H1 (cell line): ENCODE measurements around the gene OSBP. TPM values are rescaled to one million over a fixed set of nuclear protein-coding genes. Genes with fewer than 3 reads are reported as not detected.

Source experiments
- CTCF ChIA-PET: fragments of 300-600 bp; sonication (Branson Sonifier 250); formaldehyde crosslinking; loops from one replicate; lab custom pipeline; 2021; ENCODE audit not compliant: partially characterized antibody; lab: Charles Lee
- POLR2A ChIA-PET: fragments of 300-600 bp; sonication (Branson Sonifier 250); formaldehyde crosslinking; loops from one replicate; lab custom pipeline; 2021; ENCODE audit warnings: inconsistent platforms; ENCODE audit not compliant: partially characterized antibody; lab: Charles Lee
- DNase-seq, 2 experiments: peaks; one replicate each; pipeline versions ENCODE4 v3.0.0 to v3.0.0-alpha.2; 2010 to 2022; ENCODE audit warnings: low spot score in 2 of 2, low read depth in 1 of 2, mixed read lengths in 1 of 2
- FAIRE-seq: peaks from 2 replicates; lab custom pipeline; 2011; peaks lifted over from hg19 to GRCh38; lab: Jason Lieb, UNC
- H2AFZ ChIP-seq: 2 replicates; pipeline ENCODE4 v1.8.1; 2012; ENCODE audit warnings: low read length, inconsistent platforms
- H2AK5ac ChIP-seq: 2 replicates; pipeline ENCODE4 v1.6.1; 2013; ENCODE audit warnings: low read depth, low read length
- H2BK120ac ChIP-seq: replicated peaks from 2 replicates; pipeline ENCODE3; 2013; ENCODE audit warnings: low read depth, low read length, inconsistent platforms
- H2BK12ac ChIP-seq: 2 replicates; pipeline ENCODE4 v1.6.1; 2013; ENCODE audit warnings: low read depth, low read length
- H2BK15ac ChIP-seq: 2 replicates; pipeline ENCODE4 v1.6.1; 2013; ENCODE audit warnings: low read length
- H2BK20ac ChIP-seq: 2 replicates; pipeline ENCODE4 v1.6.1; 2013; ENCODE audit warnings: low read length
- H2BK5ac ChIP-seq: 2 replicates; pipeline ENCODE4 v1.6.1; 2013; ENCODE audit warnings: low read depth, low read length
- H3K14ac ChIP-seq: 2 replicates; pipeline ENCODE4 v1.6.1; 2013; ENCODE audit warnings: inconsistent platforms; ENCODE audit not compliant: insufficient read length
- H3K18ac ChIP-seq: 2 replicates; pipeline ENCODE4 v1.6.1; 2013; ENCODE audit warnings: low read length; ENCODE audit errors: extremely low read depth
- H3K23ac ChIP-seq: 2 replicates; pipeline ENCODE4 v1.6.1; 2013; ENCODE audit warnings: inconsistent platforms; ENCODE audit not compliant: insufficient read length
- H3K23me2 ChIP-seq: 2 replicates; pipeline ENCODE4 v1.6.1; 2013; ENCODE audit warnings: low read depth, low read length
- H3K27ac ChIP-seq: 2 replicates; pipeline ENCODE4 v1.6.1; 2011; ENCODE audit warnings: low read depth, low read length, inconsistent platforms
- H3K27me3 ChIP-seq, 4 experiments: replicated peaks in 1 of 4; 1 replicate in 1 of 4; 2 replicates in 3 of 4; pipeline versions ENCODE4 v1.6.1 to v1.8.1; 2011 to 2013; ENCODE audit warnings: low read length in 3 of 4, mild to moderate bottlenecking in 3 of 4, inconsistent platforms in 2 of 4, mixed read lengths in 2 of 4, moderate library complexity in 1 of 4; ENCODE audit not compliant: control insufficient read depth in 3 of 4, insufficient read depth in 3 of 4; ENCODE audit errors: extremely low read depth in 1 of 4
- H3K36me3 ChIP-seq, 4 experiments: 2 replicates each; pipeline versions ENCODE4 v1.6.1 to v1.8.1; 2011 to 2013; ENCODE audit warnings: mild to moderate bottlenecking in 4 of 4, low read length in 3 of 4, moderate library complexity in 2 of 4, control low read depth in 1 of 4, inconsistent platforms in 1 of 4; ENCODE audit not compliant: insufficient read depth in 4 of 4, control insufficient read depth in 2 of 4
- H3K4ac ChIP-seq: replicated peaks from 2 replicates; pipeline ENCODE3; 2013; ENCODE audit warnings: low read length, low read depth, mixed read lengths, inconsistent platforms; ENCODE audit not compliant: insufficient read length
- H3K4me1 ChIP-seq, 4 experiments: replicated peaks in 1 of 4; 1 replicate in 1 of 4; 2 replicates in 3 of 4; pipeline versions ENCODE4 v1.6.1 to v1.8.1; 2011 to 2013; ENCODE audit warnings: low read length in 3 of 4, inconsistent platforms in 2 of 4, mixed read lengths in 1 of 4; ENCODE audit not compliant: insufficient read depth in 4 of 4, control insufficient read depth in 3 of 4
- H3K4me2 ChIP-seq, 2 experiments: 2 replicates each; pipeline versions ENCODE4 v1.6.1 to v1.8.1; 2011 to 2013; ENCODE audit warnings: low read depth in 2 of 2, low read length in 2 of 2, control low read depth in 1 of 2, inconsistent platforms in 1 of 2, mild to moderate bottlenecking in 1 of 2; ENCODE audit not compliant: insufficient read depth in 1 of 2
- H3K4me3 ChIP-seq, 4 experiments: fragments of 200-600, 300-600 bp in 1 of 4; sonication (generic), shearing (Covaris generic), sonication (Bioruptor Twin) in 1 of 4; 2 replicates each; pipeline versions ENCODE4 v1.5.1 to v1.8.1; 2011 to 2016; ENCODE audit warnings: low read length in 4 of 4, low read depth in 3 of 4, control low read depth in 2 of 4, inconsistent platforms in 2 of 4, mild to moderate bottlenecking in 2 of 4, mixed read lengths in 1 of 4, moderate library complexity in 1 of 4; ENCODE audit not compliant: insufficient read depth in 2 of 4; ENCODE audit errors: extremely low read depth in 1 of 4
- H3K56ac ChIP-seq: replicated peaks from 2 replicates; pipeline ENCODE3; 2013; ENCODE audit warnings: low read depth, mild to moderate bottlenecking, mixed read lengths, low read length, inconsistent platforms; ENCODE audit not compliant: insufficient read length
- H3K79me1 ChIP-seq: 2 replicates; pipeline ENCODE4 v1.6.1; 2013; ENCODE audit warnings: low read depth, low read length, control low read depth
- H3K79me2 ChIP-seq, 2 experiments: 2 replicates each; pipeline versions ENCODE4 v1.6.1 to v1.8.1; 2012 to 2013; ENCODE audit warnings: low read length in 2 of 2, mild to moderate bottlenecking in 2 of 2, inconsistent platforms in 1 of 2; ENCODE audit not compliant: insufficient read depth in 2 of 2, control insufficient read depth in 1 of 2
- H3K9ac ChIP-seq, 4 experiments: replicated peaks in 1 of 4; 1 replicate in 1 of 4; 2 replicates in 3 of 4; pipeline versions ENCODE4 v1.6.1 to v1.8.1; 2011 to 2013; ENCODE audit warnings: low read depth in 3 of 4, low read length in 3 of 4, control low read depth in 2 of 4, mild to moderate bottlenecking in 2 of 4, moderate library complexity in 2 of 4, inconsistent platforms in 1 of 4; ENCODE audit errors: extremely low read depth in 1 of 4
- H3K9me3 ChIP-seq, 2 experiments: 2 replicates each; pipeline versions ENCODE4 v1.6.1 to v1.8.1; 2012 to 2013; ENCODE audit warnings: mild to moderate bottlenecking in 2 of 2, moderate library complexity in 2 of 2, control low read depth in 1 of 2, inconsistent platforms in 1 of 2, low read depth in 1 of 2, low read length in 1 of 2, mixed read lengths in 1 of 2; ENCODE audit not compliant: insufficient read depth in 2 of 2
- H4K20me1 ChIP-seq, 2 experiments: replicated peaks in 1 of 2; 2 replicates each; pipeline versions ENCODE3 to v1.8.1; 2011 to 2013; ENCODE audit warnings: inconsistent platforms in 2 of 2, low read length in 2 of 2, mild to moderate bottlenecking in 1 of 2; ENCODE audit not compliant: insufficient read depth in 2 of 2, control insufficient read depth in 1 of 2
- H4K5ac ChIP-seq: 2 replicates; pipeline ENCODE4 v1.6.1; 2013; ENCODE audit warnings: low read length, low read depth, mixed read lengths, inconsistent platforms; ENCODE audit not compliant: insufficient read length
- H4K8ac ChIP-seq: 2 replicates; pipeline ENCODE4 v1.8.0; 2013; ENCODE audit warnings: mild to moderate bottlenecking, moderate library complexity, low read length, inconsistent platforms; ENCODE audit not compliant: insufficient read depth; ENCODE audit errors: extremely low read depth
- H4K91ac ChIP-seq: replicated peaks from 2 replicates; pipeline ENCODE3; 2013; ENCODE audit warnings: low read length, mixed read lengths, inconsistent platforms; ENCODE audit not compliant: insufficient read length
- EZH2 ChIP-seq: fragments of 200-600 bp; sonication (generic); IDR thresholded peaks from 2 replicates; pipeline ENCODE4 v1.7.1; 2012; ENCODE audit warnings: low read depth, mild to moderate bottlenecking, moderate library complexity, low read length, inconsistent platforms; ENCODE audit not compliant: severe bottlenecking
- NRF1 ChIP-seq: IDR thresholded peaks from 2 replicates; pipeline ENCODE4 v1.6.1; 2011; ENCODE audit warnings: mild to moderate bottlenecking, low read depth, low read length, improper control_type of control experiment
- WGBS, 2 experiments: shearing (Covaris generic) in 1 of 2; methylation state at CpG; one replicate each; pipeline versions ENCODE4 v1.1.6 to v1.1.7; 2013 to 2015; ENCODE audit warnings: low lambda C conversion rate in 2 of 2, mixed read lengths in 2 of 2, inconsistent platforms in 1 of 2, low coverage in 1 of 2, missing lambda C conversion rate in 1 of 2; ENCODE audit not compliant: insufficient replicate concordance in 2 of 2, insufficient coverage in 1 of 2, insufficient read length in 1 of 2; ENCODE audit errors: extremely low coverage in 1 of 2, missing lambda C conversion rate in 1 of 2; 5-methylcytosine and 5-hydroxymethylcytosine counted together
- polyA plus RNA-seq, 7 experiments: library from polyadenylated mRNA; depleted of rRNA in 3 of 7; stranded (reverse) in 5 of 7; unstranded in 2 of 7; fragments of >200 nt in 5 of 7; fragments of 200-250 nt in 2 of 7; gene quantifications; 1 replicate in 5 of 7; 2 replicates in 1 of 7; 4 replicates in 1 of 7; pipeline versions ENCODE4 v1.2.1 to v1.2.3, GENCODE V29; 2011 to 2013; ENCODE audit warnings: missing spikeins in 2 of 7, mixed read lengths in 2 of 7
- total RNA-seq: library from RNA; stranded (reverse); fragmentation: NEBNext Ultra II Directional; extraction: Animal tissue kit (Norgen Biotek cat#: 25700); gene quantifications from 2 replicates; pipeline ENCODE4 v1.2.1, GENCODE V29; 2021
- TF ChIP-seq, protein P1 (sequence below): IDR thresholded peaks from 2 replicates; pipeline ENCODE4 v1.6.1; 2011; ENCODE audit warnings: low read depth, mild to moderate bottlenecking, low read length; ENCODE audit not compliant: insufficient read depth

The OSBP gene
- total and polyA plus RNA-seq, 2 of the 8 experiments (the other 6 are each of a cell fraction or from before 2014, with no cell fraction given) = 13.2 to 43.1 TPM

DNA sequence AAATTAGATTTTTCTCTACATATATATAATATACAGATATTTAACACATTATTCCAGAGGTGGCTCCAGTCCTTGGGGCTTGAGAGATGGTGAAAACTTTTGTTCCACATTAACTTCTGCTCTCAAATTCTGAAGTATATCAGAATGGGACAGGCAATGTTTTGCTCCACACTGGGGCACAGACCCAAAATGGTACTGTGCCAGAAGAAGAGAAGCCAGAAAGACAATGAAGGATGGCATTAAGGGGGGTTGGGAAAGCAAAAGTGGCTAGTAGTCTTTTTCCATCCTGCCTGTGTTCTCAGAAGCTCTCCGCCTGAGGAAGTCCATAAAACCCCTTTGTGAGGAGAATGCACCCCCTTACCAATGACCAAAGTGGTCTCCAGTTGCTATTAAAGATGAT, 40.1 kb downstream of the OSBP start:
- Histone ChIP-seq H3K14ac (no peak overlapping the region), H3K4me1 (no peaks in the 10 kb centered on the region), H3K9ac (no peak overlapping the region), H3K36me3 (peaks cover 10 to 46% (median 33%) of the 10 kb centered on the region in 4 experiments), H2BK120ac (no peak overlapping the region), H2BK20ac (no peak overlapping the region), H3K4me3 (no peak overlapping the region), H4K20me1 (peaks cover 0 to 2% of the 10 kb centered on the region in 2 experiments), H2AFZ (no peak overlapping the region), H3K23me2 (no peaks in the 10 kb centered on the region), H3K27me3 (no peaks in the 10 kb centered on the region), H3K27ac (no peak overlapping the region), H4K5ac (no peak overlapping the region), H3K23ac (no peak overlapping the region), H4K8ac (no peak overlapping the region), H2AK5ac (no peak overlapping the region), H3K56ac (no peak overlapping the region), H3K79me1 (no peaks in the 10 kb centered on the region), H3K9me3 (no peaks in the 10 kb centered on the region), H2BK12ac (no peak overlapping the region), H2BK15ac (no peak overlapping the region), H3K4me2 (no peak overlapping the region), H3K79me2 (no peaks in the 10 kb centered on the region), H4K91ac (no peak overlapping the region), H3K4ac (no peak overlapping the region), H3K18ac (no peak overlapping the region), H2BK5ac (no peak overlapping the region)
- DNase-seq (no peak), FAIRE-seq (no peak)
- WGBS, 2 experiments = 92% methylated on average over 1 of the region's 1 CpG; no CpG with 5 or more reads in 1 of the 2 experiments
- CTCF ChIA-PET = no interaction called here
- POLR2A ChIA-PET = no interaction called here
- TF ChIP-seq NRF1 (no peak), EZH2 (no peak)
- TF ChIP-seq, protein P1, sequence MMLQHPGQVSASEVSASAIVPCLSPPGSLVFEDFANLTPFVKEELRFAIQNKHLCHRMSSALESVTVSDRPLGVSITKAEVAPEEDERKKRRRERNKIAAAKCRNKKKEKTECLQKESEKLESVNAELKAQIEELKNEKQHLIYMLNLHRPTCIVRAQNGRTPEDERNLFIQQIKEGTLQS = no peak
